Hepatocyte (in vitro differentiated cells): Measurements from ENCODE around the gene CDK16. TPM values are rescaled to one million over a fixed set of nuclear protein-coding genes. Genes with fewer than 3 reads are reported as not detected.

ENCODE experiments used
- DNase-seq: peaks from one replicate; pipeline ENCODE4 v3.0.0-alpha.2; 2016; ENCODE audit warnings: low spot score
- H2AFZ ChIP-seq: fragments of 200-600 bp; sonication (generic); 2 replicates; pipeline ENCODE4 v1.6.0; 2016; ENCODE audit warnings: antibody characterized with exemption, mild to moderate bottlenecking
- H3K27ac ChIP-seq: fragments of 200-600 bp; sonication (generic); 2 replicates; pipeline ENCODE4 v1.5.1; 2016; ENCODE audit warnings: mild to moderate bottlenecking
- H3K27me3 ChIP-seq: fragments of 200-600 bp; sonication (generic); 2 replicates; pipeline ENCODE4 v1.6.1; 2016
- H3K36me3 ChIP-seq: fragments of 200-600 bp; sonication (generic); replicated peaks from 2 replicates; pipeline ENCODE4 v1.5.1; 2016; ENCODE audit warnings: low read depth; ENCODE audit not compliant: insufficient read depth
- H3K4me1 ChIP-seq: fragments of 200-600 bp; sonication (generic); 2 replicates; pipeline ENCODE4 v1.5.1; 2016; ENCODE audit warnings: mild to moderate bottlenecking, moderate library complexity; ENCODE audit not compliant: insufficient read depth
- H3K4me2 ChIP-seq: fragments of 200-600 bp; sonication (generic); 2 replicates; pipeline ENCODE4 v1.6.0; 2016
- H3K4me3 ChIP-seq: fragments of 200-600 bp; sonication (generic); 2 replicates; pipeline ENCODE4 v1.5.1; 2016; ENCODE audit warnings: mild to moderate bottlenecking
- H3K79me2 ChIP-seq: fragments of 200-600 bp; sonication (generic); 2 replicates; pipeline ENCODE4 v1.6.0; 2017; ENCODE audit warnings: mild to moderate bottlenecking
- H3K9me2 ChIP-seq: fragments of 200-600 bp; sonication (generic); replicated peaks from 2 replicates; pipeline ENCODE4 v1.6.0; 2017; ENCODE audit warnings: mild to moderate bottlenecking; ENCODE audit not compliant: insufficient read depth
- H3K9me3 ChIP-seq: fragments of 200-600 bp; sonication (generic); 2 replicates; pipeline ENCODE4 v1.5.1; 2016; ENCODE audit warnings: low read depth, mild to moderate bottlenecking
- H4K20me1 ChIP-seq: fragments of 200-600 bp; sonication (generic); 2 replicates; pipeline ENCODE4 v1.6.0; 2016; ENCODE audit warnings: mild to moderate bottlenecking; ENCODE audit not compliant: insufficient read depth, poor library complexity, severe bottlenecking
- CTCF ChIP-seq: fragments of 200-600 bp; sonication (generic); IDR thresholded peaks from 2 replicates; pipeline ENCODE4 v1.5.1; 2016; ENCODE audit warnings: antibody characterized with exemption, mild to moderate bottlenecking; ENCODE audit not compliant: poor library complexity
- EZH2 ChIP-seq: fragments of 200-600 bp; sonication (generic); IDR thresholded peaks from 2 replicates; pipeline ENCODE4 v1.6.1; 2016; ENCODE audit warnings: antibody characterized with exemption, mild to moderate bottlenecking, borderline replicate concordance
- EZH2phosphoT487 ChIP-seq: fragments of 200-600 bp; sonication (generic); IDR thresholded peaks from one replicate; pipeline ENCODE4 v1.6.1; 2018; ENCODE audit warnings: antibody characterized with exemption, mild to moderate bottlenecking, low read depth, moderate library complexity; ENCODE audit not compliant: unreplicated experiment, severe bottlenecking
- WGBS: methylation state at CpG from one replicate; pipeline ENCODE4 v1.1.6; 2016; ENCODE audit warnings: low lambda C conversion rate; ENCODE audit errors: missing lambda C conversion rate; 5-methylcytosine and 5-hydroxymethylcytosine counted together
- polyA plus RNA-seq: library from polyadenylated mRNA; unstranded; fragments of >200 nt; fragmentation: Nextera tagmentation; extraction: Ambion mirVana; gene quantifications from 2 replicates; pipeline ENCODE4 v1.2.1, GENCODE V29; 2016
- total RNA-seq: library from RNA; depleted of rRNA; stranded (reverse); fragments of >200 nt; gene quantifications from 2 replicates; pipeline ENCODE4 v1.2.3, GENCODE V29; 2014

Gene CDK16
- total and polyA plus RNA-seq, 2 experiments from 2014 or later, result 130 to 190 TPM

GRCh38 chrX:47179221-47179927 lies 39.1 kb upstream of the CDK16 start:
- Histone ChIP-seq H2AFZ (no peak overlapping the region), H3K4me2 (no peak overlapping the region)

DNA sequence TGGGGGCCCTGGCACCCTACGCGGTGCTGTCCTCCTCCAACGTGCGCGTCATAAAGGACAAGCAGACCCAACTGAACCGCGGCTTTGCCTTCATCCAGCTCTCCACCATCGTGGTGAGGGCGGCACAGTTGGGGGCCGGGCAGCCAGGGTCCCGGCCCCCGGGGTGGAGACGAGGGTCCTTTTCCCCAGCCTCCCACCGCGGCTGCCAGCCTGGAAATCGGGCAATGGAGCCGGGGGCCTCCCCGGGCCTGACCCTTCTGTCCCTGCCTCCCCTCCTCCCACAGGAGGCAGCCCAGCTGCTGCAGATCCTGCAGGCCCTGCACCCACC lies 38.6 kb upstream of the CDK16 start:
- H3K27me3 ChIP-seq, result no peaks in the 10 kb centered on the region
- no peak overlapping the region for H3K4me2 ChIP-seq
- no peaks in the 10 kb centered on the region for H3K4me1 ChIP-seq
- H2AFZ ChIP-seq, result no peak overlapping the region
- H3K79me2 ChIP-seq, result no peaks in the 10 kb centered on the region
- no peaks in the 10 kb centered on the region for H3K36me3 ChIP-seq
- H3K9me3 ChIP-seq, result no peaks in the 10 kb centered on the region
- no peak overlapping the region for H3K4me3 ChIP-seq
- TF ChIP-seq EZH2, result no peak
- TF ChIP-seq EZH2phosphoT487, result no peak
- no peak for TF ChIP-seq CTCF
- no peaks in the 10 kb centered on the region for H3K9me2 ChIP-seq
- 98% methylated on average over 9 of the region's 18 CpGs for WGBS
- DNase-seq, result no peak
- H3K27ac ChIP-seq, result no peak overlapping the region
- H4K20me1 ChIP-seq, result no peaks in the 10 kb centered on the region

More at GRCh38 chrX:47179221-47179927, 39.1 kb upstream of the CDK16 start:
- H3K36me3 ChIP-seq, result no peaks in the 10 kb centered on the region
- H3K9me2 ChIP-seq, result no peaks in the 10 kb centered on the region
- no peaks in the 10 kb centered on the region for H4K20me1 ChIP-seq
- no peaks in the 10 kb centered on the region for H3K79me2 ChIP-seq
- no peaks in the 10 kb centered on the region for H3K9me3 ChIP-seq
- TF ChIP-seq CTCF, result no peak
- no peak for TF ChIP-seq EZH2
- no peak for TF ChIP-seq EZH2phosphoT487
- no peak overlapping the region for H3K4me3 ChIP-seq
- H3K27me3 ChIP-seq, result no peaks in the 10 kb centered on the region
- H3K27ac ChIP-seq, result no peak overlapping the region
- 91% methylated on average over 14 of the region's 14 CpGs for WGBS
- DNase-seq, result no peak
- no peaks in the 10 kb centered on the region for H3K4me1 ChIP-seq

GRCh38 chrX:47180346-47180745 lies 38.1 kb upstream of the CDK16 start:
- H3K9me2 ChIP-seq, result no peaks in the 10 kb centered on the region
- no peak overlapping the region for H3K27ac ChIP-seq
- TF ChIP-seq EZH2 (no peak), CTCF (no peak), EZH2phosphoT487 (no peak)
- no peaks in the 10 kb centered on the region for H3K4me1 ChIP-seq
- no peaks in the 10 kb centered on the region for H4K20me1 ChIP-seq
- no peaks in the 10 kb centered on the region for H3K27me3 ChIP-seq
- H2AFZ ChIP-seq, result no peak overlapping the region
- WGBS, result 85% methylated on average over 8 of the region's 8 CpGs
- no peaks in the 10 kb centered on the region for H3K36me3 ChIP-seq
- H3K79me2 ChIP-seq, result no peaks in the 10 kb centered on the region
- H3K9me3 ChIP-seq, result no peaks in the 10 kb centered on the region
- H3K4me2 ChIP-seq, result no peak overlapping the region
- DNase-seq, result no peak
- no peak overlapping the region for H3K4me3 ChIP-seq
